Motor neuron (in vitro differentiated cells): ENCODE results near the gene ARSK. TPM values are rescaled to one million over a fixed set of nuclear protein-coding genes. Genes with fewer than 3 reads are reported as not detected.

Source experiments
- ATAC-seq, 8 experiments: fragments of 200-7000 bp; cut with Tn5 transposase; replicated peaks in 6 of 8; 2 replicates each; pipeline ENCODE4 v1.8.0; 2021; ENCODE audit warnings: mild to moderate bottlenecking in 8 of 8, moderate library complexity in 8 of 8
- H3K27ac ChIP-seq, 2 donors: fragments of 250-450 bp; sonication (Bioruptor Pico); 2 replicates each; pipeline ENCODE4 v1.9.0; 2021; ENCODE audit warnings: antibody characterized with exemption in 2 of 2, mild to moderate bottlenecking in 2 of 2, moderate library complexity in 1 of 2
- H3K4me1 ChIP-seq, 2 donors: fragments of 250-450 bp; sonication (Bioruptor Pico); replicated peaks in 1 of 2; 2 replicates each; pipeline ENCODE4 v1.6.1; 2021; ENCODE audit warnings: antibody characterized with exemption in 2 of 2, mild to moderate bottlenecking in 2 of 2, moderate library complexity in 1 of 2
- H3K4me3 ChIP-seq, 5 donors: fragments of 250-450 bp; sonication (Bioruptor Pico); 2 replicates each; pipeline ENCODE4 v1.9.0; 2021; ENCODE audit warnings: antibody characterized with exemption in 5 of 5, mild to moderate bottlenecking in 5 of 5, moderate library complexity in 4 of 5
- WGBS, 10 experiments: fragments of 450-650 bp; shearing (Covaris generic); methylation state at CpG; one replicate each; pipeline ENCODE4 v1.0.0; 2022; 5-methylcytosine and 5-hydroxymethylcytosine counted together
- in situ Hi-C, 9 experiments: fragments of 400-800 bp; cut with MboI; loops; one replicate each; pipeline ENCODE4 v1.15.0; 2021; ENCODE audit warnings: low sequenced_read_pairs in 9 of 9, low pct_unique_long_range_greater_than_20kb in 2 of 9; ENCODE audit not compliant: unreplicated experiment in 9 of 9
- total RNA-seq, 8 experiments: library from RNA; unstranded; fragments of 300-600 nt; gene quantifications; 2 replicates each; pipeline versions ENCODE4 v1.2.3 to v1.2.4, GENCODE V29; 2022

Gene ARSK
- total RNA-seq, 8 experiments from 2014 or later = 3.3 to 10.0 (median 4.9) TPM

DNA sequence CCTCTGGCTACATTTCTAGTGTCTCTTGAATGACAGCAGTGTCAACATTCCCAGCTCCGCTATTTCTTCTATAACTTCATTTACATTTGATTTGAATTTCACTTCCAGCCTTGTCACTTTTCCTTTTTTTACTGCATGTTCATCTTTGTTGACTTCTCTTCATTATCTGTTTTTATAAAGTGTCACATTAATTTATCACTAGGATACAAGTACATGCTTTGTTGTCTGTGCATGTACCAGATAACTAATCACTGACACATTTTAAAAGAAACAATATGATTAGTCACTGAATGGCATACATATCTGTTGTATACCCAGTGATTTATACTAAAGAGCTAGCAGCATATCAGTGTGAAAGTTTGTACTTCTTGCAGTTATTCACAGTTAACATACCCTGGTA is 29.1 kb downstream of the ARSK start:
- Histone ChIP-seq H3K4me1 (peaks cover 0 to 2% of the 10 kb centered on the region in 2 donors), H3K27ac (no peak overlapping the region), H3K4me3 (no peak overlapping the region)
- in situ Hi-C loops = no loop called here
- no peak for ATAC-seq
- 75 to 100% (median 87%) methylated on average over 1 of the region's 1 CpG; no CpG with 5 or more reads in 1 of the 10 experiments for WGBS, 10 experiments

DNA sequence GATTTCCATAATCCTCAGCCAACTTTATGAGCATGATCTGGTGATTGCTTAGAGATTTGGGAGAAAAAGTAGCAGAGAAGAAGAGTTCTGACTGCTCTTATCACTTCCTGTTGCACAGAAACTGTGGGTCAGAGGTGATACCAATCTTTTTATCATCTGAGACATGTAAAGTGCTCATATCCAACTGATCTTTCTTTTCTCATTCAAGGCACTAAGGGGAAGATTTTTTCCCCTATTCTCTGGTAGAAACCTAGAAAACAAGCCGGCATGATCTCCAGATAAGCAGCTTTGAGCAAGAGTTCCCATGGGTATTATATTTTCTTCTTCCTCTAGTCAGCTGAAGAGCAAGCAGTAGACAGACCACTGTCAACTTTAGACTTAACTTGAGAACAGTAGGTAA is 36.0 kb downstream of the ARSK start:
- ATAC-seq = no peak
- 80 to 100% (median 100%) methylated on average over 1 of the region's 1 CpG; no CpG with 5 or more reads in 1 of the 10 experiments for WGBS, 10 experiments
- H3K4me1 ChIP-seq = no peaks in the 10 kb centered on the region
- H3K27ac ChIP-seq = no peak overlapping the region
- no peak overlapping the region for H3K4me3 ChIP-seq
- in situ Hi-C loops = no loop called here

DNA sequence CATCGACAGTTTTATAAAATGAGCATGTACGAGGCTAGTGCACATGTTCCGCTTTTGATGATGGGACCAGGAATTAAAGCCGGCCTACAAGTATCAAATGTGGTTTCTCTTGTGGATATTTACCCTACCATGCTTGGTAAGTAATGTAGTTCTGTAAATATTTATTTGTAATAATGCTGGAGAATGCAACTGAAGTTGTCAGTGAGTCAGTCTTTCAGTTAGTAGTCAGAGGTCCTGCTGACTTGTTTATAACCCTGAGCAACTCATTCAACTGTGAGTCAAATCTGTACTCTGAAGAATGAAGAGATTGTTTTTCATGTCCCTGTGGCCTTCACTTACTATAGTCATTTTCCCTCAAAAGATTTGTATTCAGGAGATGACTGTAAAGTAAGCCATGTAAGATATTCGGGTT is 36.6 kb downstream of the ARSK start:
- in situ Hi-C loops = no loop called here
- ATAC-seq = peak in 2 of 8 experiments; percentile 19 to 41
- no peak overlapping the region for H3K4me3 ChIP-seq
- H3K27ac ChIP-seq = no peak overlapping the region
- 0 to 100% (median 95%) methylated on average over 1 to 5 of the region's 5 CpGs for WGBS, 10 experiments
- no peaks in the 10 kb centered on the region for H3K4me1 ChIP-seq

DNA sequence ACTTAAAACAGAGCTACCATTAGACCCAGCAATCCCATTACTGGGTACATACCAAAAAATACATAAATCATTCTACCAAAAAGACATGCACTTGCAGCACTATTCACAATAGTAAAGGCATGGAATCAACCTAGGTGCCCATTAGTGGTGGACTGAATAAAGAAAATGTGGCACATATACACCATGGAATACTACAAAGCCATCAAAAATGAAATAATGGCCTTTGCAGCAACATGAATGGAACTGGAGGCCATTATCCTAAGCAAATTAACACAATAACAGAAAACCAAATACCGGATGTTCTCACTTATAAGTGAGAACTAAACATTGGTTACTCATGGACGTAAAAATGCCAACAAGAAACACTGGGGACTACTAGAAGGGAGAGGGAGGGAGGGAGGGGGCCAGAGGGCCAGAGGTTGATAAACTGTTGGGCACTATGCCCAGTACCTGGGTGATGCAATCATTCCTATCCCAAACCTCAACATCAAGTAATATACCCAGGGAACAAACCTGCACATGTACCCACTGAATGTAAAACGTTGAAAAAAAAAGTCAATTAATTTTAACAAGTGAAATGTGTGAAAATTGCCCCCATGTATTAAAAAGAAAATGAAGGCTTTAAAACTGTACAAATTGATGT is 40.5 kb downstream of the ARSK start:
- 92 to 100% (median 100%) methylated on average over 1 to 3 of the region's 3 CpGs; no CpG with 5 or more reads in 3 of the 10 experiments for WGBS, 10 experiments
- Histone ChIP-seq H3K27ac (no peak overlapping the region), H3K4me3 (no peak overlapping the region), H3K4me1 (no peaks in the 10 kb centered on the region)
- ATAC-seq = no peak
- in situ Hi-C loops = no loop called here

DNA sequence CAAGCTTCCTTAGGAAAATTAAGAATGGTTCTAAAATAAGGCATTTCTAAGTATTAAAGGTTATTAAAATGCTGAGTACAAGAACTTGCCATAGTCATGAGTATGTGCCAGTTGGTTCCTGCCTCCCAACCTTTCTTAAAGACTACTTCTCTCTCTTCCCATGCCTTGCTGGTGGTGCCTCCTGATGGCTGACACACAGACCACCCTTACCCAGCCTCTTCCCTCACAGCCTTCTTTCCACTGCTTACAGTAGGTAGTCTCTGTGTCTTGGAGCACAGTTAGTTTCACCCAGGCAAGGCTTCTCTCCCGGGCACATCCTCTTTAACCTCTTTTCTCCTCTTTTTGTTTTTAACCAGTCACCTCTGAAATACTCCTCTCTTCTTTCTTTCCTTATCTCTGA is 44.4 kb downstream of the ARSK start:
- Histone ChIP-seq H3K27ac (no peak overlapping the region), H3K4me1 (no peaks in the 10 kb centered on the region), H3K4me3 (no peak overlapping the region)
- WGBS, 10 experiments = 50 to 100% (median 86%) methylated on average over 1 of the region's 1 CpG; no CpG with 5 or more reads in 2 of the 10 experiments
- in situ Hi-C loops = no loop called here
- no peak for ATAC-seq

DNA sequence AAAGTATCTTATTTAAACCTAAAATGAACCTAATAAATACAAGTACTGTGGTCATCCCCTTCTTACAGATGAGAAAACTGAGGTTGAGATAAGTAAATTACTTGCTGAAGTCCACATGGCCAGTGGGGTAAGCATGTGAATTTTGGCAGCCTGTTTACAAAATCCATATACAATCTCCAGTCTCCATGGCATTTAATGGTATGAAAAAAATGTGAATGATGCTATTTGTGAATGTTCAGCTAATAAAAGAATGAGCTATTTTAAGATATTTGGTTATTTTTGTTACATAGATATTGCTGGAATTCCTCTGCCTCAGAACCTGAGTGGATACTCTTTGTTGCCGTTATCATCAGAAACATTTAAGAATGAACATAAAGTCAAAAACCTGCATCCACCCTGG is 45.7 kb downstream of the ARSK start:
- 50 to 100% (median 100%) methylated on average over 1 of the region's 1 CpG; no CpG with 5 or more reads in 2 of the 10 experiments for WGBS, 10 experiments
- ATAC-seq = no peak
- H3K27ac ChIP-seq = no peak overlapping the region
- H3K4me1 ChIP-seq = no peaks in the 10 kb centered on the region
- H3K4me3 ChIP-seq = no peak overlapping the region
- in situ Hi-C loops = no loop called here

DNA sequence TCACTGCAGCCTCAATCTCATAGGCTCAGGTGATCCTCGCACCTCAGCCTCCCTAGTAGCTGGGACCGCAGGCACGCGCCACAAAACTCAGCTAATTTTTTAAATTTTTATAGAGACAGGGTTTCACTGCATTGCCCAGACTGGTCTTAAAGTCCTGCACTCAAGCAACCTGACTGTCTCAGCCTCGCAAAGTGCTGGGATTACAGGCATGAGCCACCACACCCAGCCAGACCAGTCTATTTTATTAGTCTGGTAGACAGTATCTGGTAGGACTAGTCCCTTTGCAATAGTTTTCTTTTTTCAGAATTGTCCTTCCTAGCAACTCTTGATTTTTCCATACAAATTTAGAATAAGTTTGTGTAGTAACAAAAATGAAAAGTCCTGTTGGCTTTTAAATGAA is 50.9 kb downstream of the ARSK start:
- H3K27ac ChIP-seq = no peak overlapping the region
- in situ Hi-C loops = no loop called here
- no peak overlapping the region for H3K4me3 ChIP-seq
- H3K4me1 ChIP-seq = no peaks in the 10 kb centered on the region
- ATAC-seq = peak in 1 of 8 experiments; percentile 33
- WGBS, 10 experiments = 86 to 100% (median 99%) methylated on average over 1 to 5 of the region's 5 CpGs

DNA sequence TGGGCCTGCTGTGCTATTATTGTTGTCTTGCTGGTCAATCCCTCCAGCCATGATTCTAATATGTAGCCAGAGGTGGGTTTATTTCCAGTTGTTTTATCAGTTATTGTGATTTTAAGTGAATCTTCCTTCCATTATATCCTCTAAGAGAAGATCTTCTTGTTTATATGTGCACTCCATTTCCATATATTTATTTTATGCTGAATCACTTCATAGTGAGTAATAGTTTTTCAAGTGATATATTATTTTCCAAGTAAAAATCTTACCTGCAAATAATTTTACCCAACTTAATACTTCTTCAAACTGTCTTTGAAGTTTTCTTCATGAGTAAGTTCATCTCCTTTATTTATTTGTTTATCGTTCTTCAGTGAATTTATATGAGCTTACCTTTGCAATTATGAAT is 51.5 kb downstream of the ARSK start:
- Histone ChIP-seq H3K4me3 (no peak overlapping the region), H3K4me1 (no peaks in the 10 kb centered on the region), H3K27ac (no peak overlapping the region)
- no peak for ATAC-seq
- WGBS, 10 experiments = 86 to 100% (median 100%) methylated on average over 1 of the region's 1 CpG
- in situ Hi-C loops = no loop called here

DNA sequence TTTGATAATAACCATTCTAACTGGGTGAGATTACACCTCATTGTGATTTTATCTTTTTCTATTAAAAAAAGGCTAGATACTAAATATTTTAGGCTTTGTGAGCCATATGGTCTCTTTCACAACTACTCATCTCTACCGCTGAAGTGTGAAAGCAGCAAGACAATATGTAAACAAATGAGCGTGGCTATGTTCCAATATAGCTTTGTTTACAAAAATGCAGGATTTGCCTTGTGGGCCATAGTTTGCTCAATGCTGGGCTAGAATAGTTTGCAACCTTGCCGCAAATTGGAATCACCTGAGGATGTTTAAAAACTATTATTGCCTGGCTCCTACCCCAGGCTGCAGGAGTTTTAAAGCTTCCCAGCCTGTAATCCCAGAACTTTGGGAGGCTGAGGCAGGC is 54.8 kb downstream of the ARSK start:
- WGBS, 10 experiments = 0 to 100% (median 82%) methylated on average over 1 to 3 of the region's 3 CpGs; no CpG with 5 or more reads in 1 of the 10 experiments
- Histone ChIP-seq H3K27ac (no peak overlapping the region), H3K4me3 (no peak overlapping the region), H3K4me1 (no peaks in the 10 kb centered on the region)
- no peak for ATAC-seq
- in situ Hi-C loops = no loop called here

DNA sequence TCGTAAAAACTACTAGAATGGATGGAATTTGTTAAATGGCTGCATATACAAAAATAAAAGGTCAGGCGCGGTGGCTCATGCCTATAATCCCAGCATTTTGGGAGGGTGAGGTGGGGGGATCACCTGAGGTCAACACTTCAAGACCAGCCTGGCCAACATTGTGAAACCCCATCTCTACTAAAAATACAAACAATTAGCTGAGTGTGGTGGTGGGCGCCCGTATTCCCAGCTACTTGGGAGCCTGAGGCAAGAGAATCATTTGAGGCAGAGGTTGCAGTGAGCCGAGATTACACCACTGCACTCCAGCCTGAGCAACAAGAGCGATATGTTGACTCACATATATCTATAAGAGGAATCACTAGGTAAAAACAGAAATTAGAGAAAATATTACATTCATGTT is 55.6 kb downstream of the ARSK start:
- 20 to 100% (median 79%) methylated on average over 1 to 5 of the region's 7 CpGs; no CpG with 5 or more reads in 3 of the 10 experiments for WGBS, 10 experiments
- in situ Hi-C loops = no loop called here
- H3K4me3 ChIP-seq = no peak overlapping the region
- no peak overlapping the region for H3K27ac ChIP-seq
- ATAC-seq = no peak
- H3K4me1 ChIP-seq = no peaks in the 10 kb centered on the region

DNA sequence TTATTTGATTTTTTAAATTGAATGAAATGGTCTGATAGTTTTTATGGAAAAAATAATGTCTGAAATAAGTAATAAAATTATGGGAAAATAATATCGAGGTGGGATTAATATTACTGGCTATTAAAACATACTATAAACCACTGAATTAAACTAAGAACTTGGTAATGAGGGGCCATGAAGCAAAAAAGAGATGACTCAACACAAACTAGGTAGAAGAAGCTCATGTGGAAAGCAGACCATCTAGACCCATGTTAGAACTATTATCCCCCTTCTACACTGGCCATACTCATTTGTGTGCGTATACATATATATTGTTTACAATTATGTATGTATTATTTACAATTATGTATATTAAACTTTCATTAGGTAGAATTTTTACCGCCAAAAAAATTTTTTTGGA is 56.5 kb downstream of the ARSK start:
- in situ Hi-C loops = no loop called here
- no peak overlapping the region for H3K27ac ChIP-seq
- H3K4me1 ChIP-seq = no peaks in the 10 kb centered on the region
- no peak for ATAC-seq
- 54 to 100% (median 85%) methylated on average over 1 to 3 of the region's 3 CpGs for WGBS, 10 experiments
- H3K4me3 ChIP-seq = no peak overlapping the region

DNA sequence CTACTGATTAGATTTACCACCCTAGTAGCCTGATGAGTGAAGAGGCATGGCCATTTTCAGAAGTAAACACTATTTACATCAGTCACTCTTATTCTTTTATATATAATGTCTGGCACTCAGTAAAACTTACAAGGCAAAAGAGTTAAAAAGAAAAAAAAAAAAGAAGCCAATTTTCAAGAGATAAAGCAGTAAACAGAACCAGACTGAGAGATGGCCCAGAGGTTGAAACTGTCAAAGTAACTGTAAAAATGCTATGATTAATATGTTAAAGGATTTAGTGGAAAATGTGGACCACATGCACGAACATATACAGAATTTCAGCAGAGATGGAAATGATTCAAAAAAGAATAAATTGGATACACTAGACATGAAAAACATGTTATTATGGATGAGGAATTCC is 58.6 kb downstream of the ARSK start:
- in situ Hi-C loops = no loop called here

DNA sequence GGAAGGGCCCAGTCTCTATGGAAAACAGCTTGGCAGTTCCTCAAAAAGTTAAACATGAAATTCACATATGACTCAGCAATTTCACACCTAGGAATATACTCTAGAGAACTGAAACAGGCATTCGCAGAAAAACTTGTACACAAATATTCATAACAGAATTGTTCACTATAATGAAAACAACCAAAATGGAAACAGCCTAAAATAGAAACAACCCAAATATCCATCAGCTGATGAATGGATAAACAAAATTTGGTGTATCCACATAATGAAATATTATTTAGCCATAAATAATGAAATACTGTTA is 60.2 kb downstream of the ARSK start:
- no peak overlapping the region for H3K27ac ChIP-seq
- H3K4me1 ChIP-seq = peaks cover 4 to 5% of the 10 kb centered on the region in 2 donors
- H3K4me3 ChIP-seq = no peak overlapping the region
- peak in 2 of 8 experiments; percentile 54 to 74 for ATAC-seq
- WGBS, 10 experiments = 14 to 100% (median 100%) methylated on average over 1 of the region's 1 CpG; no CpG with 5 or more reads in 1 of the 10 experiments
- in situ Hi-C loops = no loop called here

More for the DNA sequence above, 58.6 kb downstream of the ARSK start:
- no peak overlapping the region for H3K4me3 ChIP-seq
- 75 to 100% (median 96%) methylated on average over 1 of the region's 1 CpG for WGBS, 10 experiments
- no peak overlapping the region for H3K27ac ChIP-seq
- ATAC-seq = no peak
- H3K4me1 ChIP-seq = no peaks in the 10 kb centered on the region

DNA sequence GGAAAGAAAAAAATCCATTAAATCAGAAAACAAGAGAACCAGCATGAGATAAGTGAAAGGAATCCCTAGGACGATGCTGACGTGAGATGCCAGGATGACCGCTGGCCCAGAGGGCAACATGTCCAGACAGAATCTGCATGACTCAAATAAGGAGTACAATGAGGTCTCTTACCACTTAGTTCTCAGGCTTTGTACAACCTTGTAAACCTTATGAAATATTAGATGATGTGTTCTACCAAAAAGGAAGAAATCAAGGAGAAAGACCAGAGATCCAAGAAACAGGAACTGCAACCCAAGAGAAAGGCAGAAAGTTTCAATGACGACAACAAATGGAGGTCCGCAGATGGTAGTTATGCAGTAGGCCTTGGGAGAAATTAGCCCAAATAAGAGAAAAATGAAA is 62.2 kb downstream of the ARSK start:
- H3K4me1 ChIP-seq = peaks cover 5 to 9% of the 10 kb centered on the region in 2 donors
- ATAC-seq = no peak
- in situ Hi-C loops = no loop called here
- no peak overlapping the region for H3K27ac ChIP-seq
- 70 to 100% (median 83%) methylated on average over 1 to 5 of the region's 5 CpGs for WGBS, 10 experiments
- no peak overlapping the region for H3K4me3 ChIP-seq
